BLaER1 treated with 17β-estradiol and CSF1 and Interleukin-3, amounts not matched to agents 10 nM and 100 nM (cell line): Measurements from ENCODE around the gene QSOX1.

Experiments used
- H3K27ac ChIP-seq, 11 experiments: shearing (Covaris generic); formaldehyde crosslinking; 2 replicates each; pipeline ENCODE4 v1.8.1; 2022
- H3K27me3 ChIP-seq, 11 experiments: shearing (Covaris generic); formaldehyde crosslinking; 2 replicates each; pipeline ENCODE4 v1.8.1; 2022
- H3K36me3 ChIP-seq, 11 experiments: shearing (Covaris generic); formaldehyde crosslinking; 2 replicates each; pipeline ENCODE4 v1.8.1; 2022
- H3K4me1 ChIP-seq, 10 experiments: shearing (Covaris generic); formaldehyde crosslinking; 2 replicates each; pipeline ENCODE4 v1.8.1; 2022
- H3K4me2 ChIP-seq, 11 experiments: shearing (Covaris generic); formaldehyde crosslinking; 2 replicates each; pipeline ENCODE4 v1.8.1; 2022
- H3K4me3 ChIP-seq, 10 experiments: shearing (Covaris generic); formaldehyde crosslinking; 2 replicates each; pipeline ENCODE4 v1.8.1; 2022
- H3K9ac ChIP-seq, 11 experiments: shearing (Covaris generic); formaldehyde crosslinking; 2 replicates each; pipeline ENCODE4 v1.8.1; 2022
- H3K9me3 ChIP-seq, 11 experiments: shearing (Covaris generic); formaldehyde crosslinking; replicated peaks in 1 of 11; 2 replicates each; pipeline ENCODE4 v1.8.1; 2022
- H4K20me1 ChIP-seq, 11 experiments: shearing (Covaris generic); formaldehyde crosslinking; 2 replicates each; pipeline ENCODE4 v1.8.1; 2022
- Cebpa-rat ChIP-seq, 11 experiments: shearing (Covaris generic); IDR thresholded peaks; 2 replicates each; pipeline ENCODE4 v1.8.1; 2022

The QSOX1 gene

DNA sequence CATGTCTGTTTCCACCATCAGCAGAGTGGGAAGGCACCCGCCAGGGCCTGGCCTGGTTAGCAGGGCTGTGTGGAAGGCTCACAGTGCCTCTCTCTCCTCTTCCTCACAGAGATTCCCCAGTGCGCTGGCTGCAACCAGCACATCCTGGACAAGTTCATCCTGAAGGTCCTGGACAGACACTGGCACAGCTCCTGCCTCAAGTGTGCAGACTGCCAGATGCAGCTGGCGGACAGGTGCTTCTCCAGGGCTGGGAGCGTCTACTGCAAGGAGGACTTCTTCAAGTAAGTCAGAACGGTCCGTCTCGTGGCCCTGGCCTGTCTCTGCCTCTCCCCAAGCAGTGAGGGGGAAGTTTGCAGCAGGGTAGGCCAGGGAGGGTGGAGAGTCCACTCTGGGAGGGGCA is 93.5 kb downstream of the QSOX1 start:
- Histone ChIP-seq H3K36me3 (no peaks in the 10 kb centered on the region), H3K4me3 (no peak overlapping the region), H3K4me1 (peaks cover 0 to 9% (median 6%) of the 10 kb centered on the region in 10 experiments; a peak in 9 of 20 replicates), H3K4me2 (no peak overlapping the region), H3K9ac (no peak overlapping the region), H3K27me3 (peaks cover under 1 to 11% (median 7%) of the 10 kb centered on the region in 11 experiments; a peak in 19 of 22 replicates), H4K20me1 (peaks cover 0 to 8% (median 0%) of the 10 kb centered on the region in 11 experiments; a peak in 2 of 22 replicates), H3K27ac (no peak overlapping the region), H3K9me3 (no peaks in the 10 kb centered on the region)
- TF ChIP-seq Cebpa-rat (IDR thresholded peaks at IDR 0.05): no peak

DNA sequence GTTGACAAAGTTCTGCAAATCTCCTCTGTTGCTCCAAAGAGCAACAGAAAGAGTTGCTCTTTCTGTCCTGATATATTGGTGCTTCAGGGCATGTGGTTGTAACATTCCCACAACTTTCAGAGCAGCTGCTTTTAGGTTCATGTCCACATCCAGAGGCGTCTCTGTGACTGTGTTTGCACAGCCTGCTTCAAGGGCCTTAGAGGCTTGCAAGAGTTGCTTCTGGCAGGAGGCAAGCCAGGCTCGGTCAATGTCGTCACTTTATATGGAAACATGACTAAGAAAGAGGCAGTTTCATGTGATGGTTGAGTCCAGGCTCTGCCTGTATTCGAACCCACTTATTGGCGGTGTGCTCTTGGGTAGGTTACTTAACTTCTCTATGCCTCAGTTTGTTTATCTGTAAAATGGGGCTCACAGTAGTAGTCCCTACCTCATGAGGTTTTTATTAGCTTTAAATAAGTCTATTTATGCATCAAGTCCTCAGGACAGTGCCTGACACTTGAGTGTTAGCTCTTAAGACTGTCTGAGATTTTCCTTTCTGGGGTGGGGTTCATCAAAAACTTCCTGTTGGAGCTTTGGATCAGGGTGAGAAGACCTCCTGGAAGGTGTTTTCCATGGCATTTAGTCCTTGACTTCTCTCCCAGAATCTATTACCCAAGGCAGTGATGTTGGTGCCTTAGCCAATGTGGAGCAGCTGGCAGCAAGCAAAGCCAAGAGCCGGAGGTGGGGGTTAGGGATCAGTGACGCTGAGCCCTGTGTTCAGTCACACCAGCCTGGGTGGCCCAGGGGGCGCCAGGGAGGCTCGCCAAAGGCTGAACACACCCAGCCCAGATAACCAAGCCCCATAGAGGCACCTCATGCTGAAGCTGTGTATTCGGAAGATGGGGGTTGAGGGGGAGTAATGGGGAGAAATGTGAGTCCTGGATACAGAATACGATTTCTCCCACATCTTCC is 94.3 kb downstream of the QSOX1 start:
- Histone ChIP-seq H3K4me2 (no peak overlapping the region), H3K27me3 (peaks cover 0 to 4% (median 0%) of the 10 kb centered on the region in 11 experiments; a peak in 3 of 22 replicates), H3K9ac (no peak overlapping the region), H3K4me1 (peaks cover 0 to 9% (median 6%) of the 10 kb centered on the region in 10 experiments; a peak in 9 of 20 replicates), H3K4me3 (no peak overlapping the region), H3K27ac (no peak overlapping the region), H3K9me3 (no peaks in the 10 kb centered on the region), H3K36me3 (no peaks in the 10 kb centered on the region), H4K20me1 (peaks cover 0 to 9% (median 0%) of the 10 kb centered on the region in 11 experiments; a peak in 5 of 22 replicates)
- TF ChIP-seq Cebpa-rat (IDR thresholded peaks at IDR 0.05): no peak

- peaks cover 0 to 7% (median 7%) of the 10 kb centered on the region in 10 experiments; a peak in 11 of 20 replicates for H3K4me1 ChIP-seq
- no peaks in the 10 kb centered on the region for H3K36me3 ChIP-seq
- H4K20me1 ChIP-seq: peaks cover 0 to 14% (median 0%) of the 10 kb centered on the region in 11 experiments; a peak in 6 of 22 replicates
- TF ChIP-seq Cebpa-rat (IDR thresholded peaks at IDR 0.05): no peak
- no peak overlapping the region for H3K27ac ChIP-seq
- H3K9ac ChIP-seq: no peak overlapping the region
- no peak overlapping the region for H3K4me2 ChIP-seq
- no peak overlapping the region for H3K4me3 ChIP-seq
- H3K9me3 ChIP-seq: no peaks in the 10 kb centered on the region
- H3K27me3 ChIP-seq: peaks cover 0 to 13% (median 0%) of the 10 kb centered on the region in 11 experiments; a peak in 4 of 22 replicates
These were observed 95.2 kb downstream of the QSOX1 start for GRCh38 chr1:180249725-180250498.

- TF ChIP-seq Cebpa-rat (IDR thresholded peaks at IDR 0.05): no peak
- Histone ChIP-seq H3K4me1 (peaks cover 0 to 10% (median 9%) of the 10 kb centered on the region in 10 experiments; a peak in 13 of 20 replicates), H3K4me2 (no peak overlapping the region), H3K27me3 (peaks cover 0 to 18% (median 0%) of the 10 kb centered on the region in 11 experiments; a peak in 6 of 22 replicates), H3K4me3 (no peak overlapping the region), H3K36me3 (no peaks in the 10 kb centered on the region), H3K9ac (no peak overlapping the region), H3K9me3 (no peaks in the 10 kb centered on the region), H3K27ac (no peak overlapping the region), H4K20me1 (peaks cover 0 to 16% (median 0%) of the 10 kb centered on the region in 11 experiments; a peak in 5 of 22 replicates)
These were observed 95.8 kb downstream of the QSOX1 start for GRCh38 chr1:180250499-180250770.

GRCh38 chr1:180250883-180251509 is 96.3 kb downstream of the QSOX1 start:
- no peak overlapping the region for H3K9ac ChIP-seq
- no peak overlapping the region for H3K27ac ChIP-seq
- H3K27me3 ChIP-seq: peaks cover 0 to 24% (median 0%) of the 10 kb centered on the region in 11 experiments; a peak in 6 of 22 replicates
- H3K4me1 ChIP-seq: peaks cover 0 to 15% (median 14%) of the 10 kb centered on the region in 10 experiments; a peak in 13 of 20 replicates
- H3K9me3 ChIP-seq: no peaks in the 10 kb centered on the region
- H3K36me3 ChIP-seq: no peaks in the 10 kb centered on the region
- H4K20me1 ChIP-seq: peaks cover 0 to 16% (median 0%) of the 10 kb centered on the region in 11 experiments; a peak in 6 of 22 replicates
- no peak for TF ChIP-seq Cebpa-rat (IDR thresholded peaks at IDR 0.05)
- H3K4me3 ChIP-seq: no peak overlapping the region
- no peak overlapping the region for H3K4me2 ChIP-seq

DNA sequence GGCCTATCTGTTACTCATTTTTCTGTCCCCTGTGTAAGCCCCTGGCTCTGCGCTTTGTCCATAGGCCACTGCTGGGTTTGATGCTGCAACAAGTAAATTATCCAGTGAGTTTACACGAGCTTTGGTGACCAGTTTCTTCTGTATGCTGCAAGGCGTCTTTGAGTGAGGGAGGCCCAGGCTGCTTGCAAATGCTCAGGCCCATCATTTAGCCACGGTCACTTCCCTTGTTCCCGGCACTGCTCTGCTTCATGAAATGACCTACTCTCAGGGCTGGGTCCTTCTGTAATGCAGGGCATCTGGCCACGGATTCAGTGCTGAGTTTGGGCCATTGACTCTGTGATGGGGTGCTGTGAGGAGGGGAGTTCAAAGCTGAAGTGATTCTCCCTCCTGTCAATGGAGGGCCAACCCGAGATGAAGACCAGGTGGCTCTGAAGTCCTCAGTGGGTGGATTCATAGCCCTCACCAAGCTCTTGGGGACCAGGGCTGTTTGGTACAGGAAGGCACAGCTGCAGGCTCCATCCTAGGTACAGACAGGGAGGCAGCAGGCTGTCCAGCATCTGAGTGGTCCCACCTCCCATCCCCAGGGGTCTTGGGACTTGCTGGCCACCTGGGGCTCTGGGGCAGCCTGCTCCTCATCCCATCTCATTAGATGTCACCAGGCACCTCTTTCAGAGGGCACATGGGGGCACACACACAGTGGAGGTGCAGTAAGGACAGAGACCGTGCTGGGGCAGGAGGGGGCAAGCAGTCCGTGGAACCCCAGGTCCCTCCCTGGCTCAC is 97.0 kb downstream of the QSOX1 start:
- Histone ChIP-seq H3K36me3 (no peaks in the 10 kb centered on the region), H3K9ac (no peak overlapping the region), H3K27me3 (peaks cover 0 to 24% (median 0%) of the 10 kb centered on the region in 11 experiments; a peak in 6 of 22 replicates), H3K4me1 (peaks cover 0 to 19% (median 15%) of the 10 kb centered on the region in 10 experiments; a peak in 13 of 20 replicates), H4K20me1 (peaks cover 0 to 16% (median 0%) of the 10 kb centered on the region in 11 experiments; a peak in 6 of 22 replicates), H3K4me3 (no peak overlapping the region), H3K4me2 (no peak overlapping the region), H3K27ac (no peak overlapping the region), H3K9me3 (no peaks in the 10 kb centered on the region)
- no peak for TF ChIP-seq Cebpa-rat (IDR thresholded peaks at IDR 0.05)

- no peak overlapping the region for H3K4me2 ChIP-seq
- no peak overlapping the region for H3K9ac ChIP-seq
- H3K27me3 ChIP-seq: peaks cover 0 to 24% (median 0%) of the 10 kb centered on the region in 11 experiments; a peak in 6 of 22 replicates
- H3K9me3 ChIP-seq: no peaks in the 10 kb centered on the region
- H4K20me1 ChIP-seq: peaks cover 0 to 16% (median 0%) of the 10 kb centered on the region in 11 experiments; a peak in 6 of 22 replicates
- TF ChIP-seq Cebpa-rat (IDR thresholded peaks at IDR 0.05): no peak
- no peak overlapping the region for H3K4me3 ChIP-seq
- no peaks in the 10 kb centered on the region for H3K36me3 ChIP-seq
- H3K27ac ChIP-seq: no peak overlapping the region
- peaks cover 0 to 19% (median 15%) of the 10 kb centered on the region in 10 experiments; a peak in 13 of 20 replicates for H3K4me1 ChIP-seq
These were observed 98.2 kb downstream of the QSOX1 start for GRCh38 chr1:180252638-180253536.
